GM21526 (cell line): Measurements from ENCODE around the gene CACFD1.

Source experiments
- ATAC-seq: cut with Tn5 transposase; IDR thresholded peaks from one replicate; pipeline ENCODE4 v1.9.1; 2021; ENCODE audit warnings: moderate library complexity; ENCODE audit not compliant: unreplicated experiment, low FRiP score

The CACFD1 gene

GRCh38 chr9:133496861-133497842, 37.4 kb downstream of the CACFD1 start:
- ATAC-seq: no peak

GRCh38 chr9:133499132-133499891, 39.5 kb downstream of the CACFD1 start:
- ATAC-seq: no peak

GRCh38 chr9:133499892-133500270, 40.1 kb downstream of the CACFD1 start:
- no peak for ATAC-seq

- no peak for ATAC-seq
These were observed 42.3 kb downstream of the CACFD1 start for GRCh38 chr9:133502112-133502511.

- ATAC-seq: no peak
These were observed 45.5 kb downstream of the CACFD1 start for GRCh38 chr9:133505186-133505830.

GRCh38 chr9:133505901-133506652, 46.3 kb downstream of the CACFD1 start:
- ATAC-seq: no peak

GRCh38 chr9:133506653-133507038, 46.9 kb downstream of the CACFD1 start:
- no peak for ATAC-seq

GRCh38 chr9:133507246-133507965, 47.6 kb downstream of the CACFD1 start:
- ATAC-seq: no peak

- no peak for ATAC-seq
These were observed 48.3 kb downstream of the CACFD1 start for GRCh38 chr9:133508046-133508445.

GRCh38 chr9:133509179-133510083, 49.7 kb downstream of the CACFD1 start:
- no peak for ATAC-seq

GRCh38 chr9:133510926-133511505, 51.2 kb downstream of the CACFD1 start:
- ATAC-seq: no peak

- no peak for ATAC-seq
These were observed 51.8 kb downstream of the CACFD1 start for GRCh38 chr9:133511607-133512006.

GRCh38 chr9:133512253-133513213, 52.8 kb downstream of the CACFD1 start:
- ATAC-seq: no peak

GRCh38 chr9:133513214-133514100, 53.7 kb downstream of the CACFD1 start:
- ATAC-seq: no peak

- no peak for ATAC-seq
These were observed 54.9 kb downstream of the CACFD1 start for GRCh38 chr9:133514460-133515239.

GRCh38 chr9:133515240-133515610, 55.4 kb downstream of the CACFD1 start:
- ATAC-seq: no peak
